HG03521 (cell line): ENCODE measurements around the gene EDC3.
"Not testable (repeated sequence)": the region's sequence is repeated elsewhere in the genome, so short reads cannot be mapped to it uniquely, and the experiment has no call there.

Experiments used
- ATAC-seq: cut with Tn5 transposase; IDR thresholded peaks from one replicate; pipeline ENCODE4 v1.9.1; 2021; ENCODE audit warnings: mild to moderate bottlenecking, moderate library complexity; ENCODE audit not compliant: unreplicated experiment

EDC3 gene

GRCh38 chr15:74710319-74711094 lies 14.7 kb upstream of the EDC3 start:
- no peak for ATAC-seq

- ATAC-seq: no peak
Observed at GRCh38 chr15:74709892-74710291, 14.1 kb upstream of the EDC3 start.

GRCh38 chr15:74709011-74709410 lies 13.2 kb upstream of the EDC3 start:
- ATAC-seq: no peak

GRCh38 chr15:74696808-74697207 lies 984 bp upstream of the EDC3 start:
- ATAC-seq: no peak

- no peak for ATAC-seq
Observed at GRCh38 chr15:74696398-74696729, 540 bp upstream of the EDC3 start.

- no peak for ATAC-seq
Observed at GRCh38 chr15:74692327-74692726, 3.5 kb downstream of the EDC3 start.

GRCh38 chr15:74683758-74684157 lies 12.1 kb downstream of the EDC3 start:
- no peak for ATAC-seq

GRCh38 chr15:74682954-74683353 lies 12.9 kb downstream of the EDC3 start:
- ATAC-seq: no peak

- ATAC-seq: no peak
Observed at GRCh38 chr15:74680456-74680855, 15.4 kb downstream of the EDC3 start.

- no peak for ATAC-seq
Observed at GRCh38 chr15:74676801-74677200, 19.0 kb downstream of the EDC3 start.

- ATAC-seq: no peak
Observed at GRCh38 chr15:74674161-74674560, 21.7 kb downstream of the EDC3 start.

GRCh38 chr15:74669627-74670026 lies 26.2 kb downstream of the EDC3 start:
- ATAC-seq: no peak

GRCh38 chr15:74667975-74668374 lies 27.8 kb downstream of the EDC3 start:
- ATAC-seq: no peak

GRCh38 chr15:74664670-74665069 lies 31.2 kb downstream of the EDC3 start:
- ATAC-seq: no peak

- no peak for ATAC-seq
Observed at GRCh38 chr15:74664028-74664616, 31.7 kb downstream of the EDC3 start.

GRCh38 chr15:74663303-74664027 lies 32.4 kb downstream of the EDC3 start:
- no peak for ATAC-seq

GRCh38 chr15:74662064-74662860 lies 33.6 kb downstream of the EDC3 start:
- ATAC-seq: no peak

GRCh38 chr15:74661280-74661679 lies 34.5 kb downstream of the EDC3 start:
- not testable (repeated sequence) for ATAC-seq

GRCh38 chr15:74657846-74658245 lies 38.0 kb downstream of the EDC3 start:
- ATAC-seq: no peak

- no peak for ATAC-seq
Observed at GRCh38 chr15:74656935-74657535, 38.8 kb downstream of the EDC3 start.

- no peak for ATAC-seq
Observed at GRCh38 chr15:74655424-74655823, 40.4 kb downstream of the EDC3 start.
